Vagina (tissue), 2 donors: Measurements from ENCODE around the gene WDR47. TPM values are rescaled to one million over a fixed set of nuclear protein-coding genes. Genes with fewer than 3 reads are reported as not detected.

Experiments used
- DNase-seq, 2 donors: peaks; one replicate each; pipeline ENCODE4 v3.0.0-alpha.2; 2017; ENCODE audit errors: extremely low spot score in 2 of 2
- H3K27ac ChIP-seq: fragments of 200-600 bp; sonication (generic); one replicate; pipeline ENCODE4 v1.5.1; 2019
- H3K27me3 ChIP-seq: fragments of 200-600 bp; sonication (generic); one replicate; pipeline ENCODE4 v1.5.1; 2019
- H3K36me3 ChIP-seq, 2 donors: fragments of 200-600 bp; sonication (generic); one replicate each; pipeline ENCODE4 v1.5.1; 2017 to 2019
- H3K4me1 ChIP-seq: fragments of 200-600 bp; sonication (generic); one replicate; pipeline ENCODE4 v1.5.1; 2019
- H3K4me3 ChIP-seq, 2 donors: fragments of 200-600 bp; sonication (generic); 1 replicate in 1 of 2; 2 replicates in 1 of 2; pipeline ENCODE4 v1.5.1; 2016 to 2019
- H3K9me3 ChIP-seq: fragments of 200-600 bp; sonication (generic); one replicate; pipeline ENCODE4 v1.5.1; 2019
- CTCF ChIP-seq, 3 experiments: fragments of 450-650 bp in 2 of 3; fragments of 200-600 bp in 1 of 3; sonication (generic) in 1 of 3; IDR thresholded peaks; one replicate each; pipeline ENCODE4 v1.5.1; 2017 to 2019; ENCODE audit warnings: antibody characterized with exemption in 3 of 3, mild to moderate bottlenecking in 2 of 3, moderate library complexity in 2 of 3
- POLR2A ChIP-seq, 2 donors: fragments of 450-650 bp; IDR thresholded peaks; one replicate each; pipeline ENCODE4 v1.6.1; 2017; ENCODE audit warnings: antibody characterized with exemption in 2 of 2, mild to moderate bottlenecking in 2 of 2, moderate library complexity in 2 of 2
- POLR2AphosphoS5 ChIP-seq, 2 donors: sonication (generic); formaldehyde crosslinking; IDR thresholded peaks; one replicate each; pipeline ENCODE4 v1.9.0; 2017; ENCODE audit warnings: antibody characterized with exemption in 2 of 2, mild to moderate bottlenecking in 2 of 2, low read depth in 1 of 2; ENCODE audit not compliant: insufficient read depth in 1 of 2
- intact Hi-C: fragments of 100-400 bp; cut with DNase I; formaldehyde crosslinking; loops from one replicate; pipeline ENCODE4 v1.15.1; 2023
- total RNA-seq: library from RNA; depleted of rRNA; stranded (reverse); fragments of >200 nt; gene quantifications from one replicate; pipeline ENCODE4 v1.2.3, GENCODE V29; 2016

The WDR47 gene
- total RNA-seq, 1 donor from 2014 or later, result 14.7 TPM

- Histone ChIP-seq H3K4me1 (peaks cover 19% of the 10 kb centered on the region), H3K9me3 (no peaks in the 10 kb centered on the region), H3K36me3 (no peaks in the 10 kb centered on the region), H3K27ac (peak overlapping the region; percentile 77), H3K27me3 (no peaks in the 10 kb centered on the region), H3K4me3 (peak overlapping the region in 1 of 2 donors; percentile 1)
- intact Hi-C loops, result no loop called here
- no peak for DNase-seq
- TF ChIP-seq POLR2A (IDR thresholded peaks at IDR 0.05), result no peak
- TF ChIP-seq POLR2AphosphoS5 (IDR thresholded peaks at IDR 0.05; ENCODE audit: insufficient read depth in 1 of 2, low read depth in 1 of 2), result no peak
- TF ChIP-seq CTCF (IDR thresholded peaks at IDR 0.05), result no peak
These were observed 37.3 kb upstream of the WDR47 start for GRCh38 chr1:109079240-109079622.

GRCh38 chr1:109078317-109078716 lies 36.4 kb upstream of the WDR47 start:
- no peak overlapping the region for H3K4me3 ChIP-seq
- peaks cover 19% of the 10 kb centered on the region for H3K4me1 ChIP-seq
- H3K36me3 ChIP-seq, result no peaks in the 10 kb centered on the region
- DNase-seq, result no peak
- intact Hi-C loops, result no loop called here
- no peak overlapping the region for H3K27ac ChIP-seq
- TF ChIP-seq POLR2AphosphoS5 (IDR thresholded peaks at IDR 0.05; ENCODE audit: insufficient read depth in 1 of 2, low read depth in 1 of 2) (no peak), POLR2A (IDR thresholded peaks at IDR 0.05) (no peak), CTCF (IDR thresholded peaks at IDR 0.05) (no peak)
- no peaks in the 10 kb centered on the region for H3K27me3 ChIP-seq
- no peaks in the 10 kb centered on the region for H3K9me3 ChIP-seq

- TF ChIP-seq POLR2A (IDR thresholded peaks at IDR 0.05) (peak in 1 of 2 donors; percentile 82), CTCF (IDR thresholded peaks at IDR 0.05) (peak; percentile 16 to 36 (median 23)), POLR2AphosphoS5 (IDR thresholded peaks at IDR 0.05; ENCODE audit: insufficient read depth in 1 of 2, low read depth in 1 of 2) (peak; percentile 99)
- intact Hi-C loops, result no loop called here
These were observed 33.9 kb upstream of the WDR47 start, which contains the start of gene TAF13 for GRCh38 chr1:109075531-109076490. TSS of gene TAF13 (minus strand) at chr1:109076003. CDS start at chr1:109075947, 56 bp downstream.

GRCh38 chr1:109069294-109069693 lies 27.4 kb upstream of the WDR47 start:
- Histone ChIP-seq H3K9me3 (no peaks in the 10 kb centered on the region), H3K27me3 (no peaks in the 10 kb centered on the region), H3K36me3 (peaks cover 0 to 9% of the 10 kb centered on the region in 2 donors), H3K4me1 (no peaks in the 10 kb centered on the region), H3K27ac (no peak overlapping the region), H3K4me3 (no peak overlapping the region)
- intact Hi-C loops, result no loop called here
- no peak for DNase-seq
- TF ChIP-seq CTCF (IDR thresholded peaks at IDR 0.05), result no peak
- TF ChIP-seq POLR2AphosphoS5 (IDR thresholded peaks at IDR 0.05; ENCODE audit: insufficient read depth in 1 of 2, low read depth in 1 of 2), result no peak

More at GRCh38 chr1:109075531-109076490, 33.9 kb upstream of the WDR47 start, which contains the start of gene TAF13:
- no peaks in the 10 kb centered on the region for H3K36me3 ChIP-seq
- H3K4me3 ChIP-seq, result peak within 1 kb of the TSS; percentile 70 to 83
- peak in 1 of 2 donors; percentile 93 for DNase-seq
- H3K27me3 ChIP-seq, result no peaks in the 10 kb centered on the region
- no peaks in the 10 kb centered on the region for H3K9me3 ChIP-seq
- H3K4me1 ChIP-seq, result peaks cover 19% of the 10 kb centered on the region
- peak within 1 kb of the TSS; percentile 89 for H3K27ac ChIP-seq

- Histone ChIP-seq H3K9me3 (no peaks in the 10 kb centered on the region), H3K4me3 (no peak overlapping the region), H3K36me3 (peaks cover 0 to 18% of the 10 kb centered on the region in 2 donors), H3K27ac (no peak overlapping the region), H3K27me3 (no peaks in the 10 kb centered on the region), H3K4me1 (no peaks in the 10 kb centered on the region)
- intact Hi-C loops, result no loop called here
- no peak for DNase-seq
- TF ChIP-seq POLR2AphosphoS5 (IDR thresholded peaks at IDR 0.05; ENCODE audit: insufficient read depth in 1 of 2, low read depth in 1 of 2) (no peak), POLR2A (IDR thresholded peaks at IDR 0.05) (no peak), CTCF (IDR thresholded peaks at IDR 0.05) (no peak)
These were observed 26.0 kb upstream of the WDR47 start for GRCh38 chr1:109067883-109068282.
